Measurements from ENCODE around the gene PDE10A.

- TF ChIP-seq CTCF (conservative IDR thresholded peaks at IDR 0.05) = no peak
- TF ChIP-seq ZFX (IDR thresholded peaks at IDR 0.05) = no peak
These were observed 906 bp upstream of the PDE10A start for GRCh38 chr6:165663736-165664558.
